ACHN (cell line): Measurements from ENCODE around the gene ANKRD33B.

Source experiments
- DNase-seq: peaks from one replicate; pipeline ENCODE4 v3.0.0-alpha.2; 2015
- in situ Hi-C: cut with HindIII; loops from 2 replicates; pipeline ENCODE4 v1.10.0; 2017; ENCODE audit warnings: low sequenced_read_pairs, low pct_ligation_motif_present, low pct_unique_long_range_greater_than_20kb

The ANKRD33B gene

GRCh38 chr5:10672146-10673016 lies 108.5 kb downstream of the ANKRD33B start:
- no peak for DNase-seq
- in situ Hi-C loops, result no loop called here

- no peak for DNase-seq
- in situ Hi-C loops, result no loop called here
Observed at GRCh38 chr5:10673017-10673389, 109.1 kb downstream of the ANKRD33B start.

GRCh38 chr5:10673407-10673806 lies 109.5 kb downstream of the ANKRD33B start:
- in situ Hi-C loops, result no loop called here
- DNase-seq, result no peak

GRCh38 chr5:10674096-10674495 lies 110.2 kb downstream of the ANKRD33B start:
- in situ Hi-C loops, result no loop called here
- no peak for DNase-seq

- DNase-seq, result no peak
- in situ Hi-C loops, result no loop called here
Observed at GRCh38 chr5:10674582-10674981, 110.7 kb downstream of the ANKRD33B start.

GRCh38 chr5:10675177-10675700 lies 111.4 kb downstream of the ANKRD33B start:
- no peak for DNase-seq
- in situ Hi-C loops, result no loop called here

GRCh38 chr5:10676224-10676623 lies 112.4 kb downstream of the ANKRD33B start:
- no peak for DNase-seq

GRCh38 chr5:10676946-10677345 lies 113.1 kb downstream of the ANKRD33B start:
- DNase-seq, result no peak
- in situ Hi-C loops, result no loop called here

More at GRCh38 chr5:10676224-10676623, 112.4 kb downstream of the ANKRD33B start:
- in situ Hi-C loops, result no loop called here

GRCh38 chr5:10677533-10677932 lies 113.7 kb downstream of the ANKRD33B start:
- in situ Hi-C loops, result no loop called here
- no peak for DNase-seq

- peak; percentile 70 for DNase-seq
- in situ Hi-C loops, result no loop called here
Observed at GRCh38 chr5:10678244-10678643, 114.4 kb downstream of the ANKRD33B start.

GRCh38 chr5:10679336-10679988 lies 115.6 kb downstream of the ANKRD33B start:
- in situ Hi-C loops, result no loop called here
- no peak for DNase-seq

GRCh38 chr5:10680876-10681481 lies 117.1 kb downstream of the ANKRD33B start:
- DNase-seq, result no peak
- in situ Hi-C loops, result no loop called here

GRCh38 chr5:10681731-10682679 lies 118.1 kb downstream of the ANKRD33B start:
- no peak for DNase-seq

GRCh38 chr5:10682801-10683525 lies 119.1 kb downstream of the ANKRD33B start:
- in situ Hi-C loops, result no loop called here
- DNase-seq, result no peak

More at GRCh38 chr5:10681731-10682679, 118.1 kb downstream of the ANKRD33B start:
- in situ Hi-C loops, result no loop called here

GRCh38 chr5:10684303-10685086 lies 120.6 kb downstream of the ANKRD33B start:
- DNase-seq, result no peak
- in situ Hi-C loops, result no loop called here

GRCh38 chr5:10685115-10685521 lies 121.2 kb downstream of the ANKRD33B start:
- DNase-seq, result no peak
- in situ Hi-C loops, result no loop called here

- in situ Hi-C loops, result no loop called here
- no peak for DNase-seq
Observed at GRCh38 chr5:10686890-10687289, 123.0 kb downstream of the ANKRD33B start.
